Smooth muscle cell (in vitro differentiated cells): Measurements from ENCODE around the gene ECHDC3. TPM values are rescaled to one million over a fixed set of nuclear protein-coding genes. Genes with fewer than 3 reads are reported as not detected.

Source experiments
- DNase-seq: peaks from one replicate; lab custom pipeline; 2025; ENCODE audit not compliant: unreplicated experiment; lab: John Stamatoyannopoulos, UW
- H2AFZ ChIP-seq: fragments of 200-600 bp; sonication (generic); 2 replicates; pipeline ENCODE4 v1.6.0; 2016; ENCODE audit warnings: antibody characterized with exemption, low read depth, mild to moderate bottlenecking
- H3F3A ChIP-seq: fragments of 200-600 bp; sonication (generic); 2 replicates; pipeline ENCODE4 v1.6.0; 2017; ENCODE audit warnings: antibody characterized with exemption, low read depth
- H3K27ac ChIP-seq: fragments of 200-600 bp; sonication (generic); 2 replicates; pipeline ENCODE4 v1.5.1; 2016; ENCODE audit warnings: low read depth, mild to moderate bottlenecking
- H3K27me3 ChIP-seq: fragments of 200-600 bp; sonication (generic); 2 replicates; pipeline ENCODE4 v1.6.1; 2016; ENCODE audit warnings: low read depth, mild to moderate bottlenecking
- H3K36me3 ChIP-seq: fragments of 200-600 bp; sonication (generic); 2 replicates; pipeline ENCODE4 v1.5.1; 2016; ENCODE audit warnings: low read depth
- H3K4me1 ChIP-seq: fragments of 200-600 bp; sonication (generic); 2 replicates; pipeline ENCODE4 v1.5.1; 2016; ENCODE audit warnings: low read depth
- H3K4me2 ChIP-seq: fragments of 200-600 bp; sonication (generic); 2 replicates; pipeline ENCODE4 v1.6.0; 2016; ENCODE audit warnings: mild to moderate bottlenecking
- H3K4me3 ChIP-seq: fragments of 200-600 bp; sonication (generic); 2 replicates; pipeline ENCODE4 v1.5.1; 2016; ENCODE audit warnings: mild to moderate bottlenecking
- H3K79me2 ChIP-seq: fragments of 200-600 bp; sonication (generic); 2 replicates; pipeline ENCODE4 v1.6.0; 2016; ENCODE audit warnings: low read depth, mild to moderate bottlenecking
- H3K9ac ChIP-seq: fragments of 200-600 bp; sonication (generic); 2 replicates; pipeline ENCODE4 v1.6.0; 2016; ENCODE audit warnings: low read depth
- H3K9me3 ChIP-seq: fragments of 200-600 bp; sonication (generic); replicated peaks from 2 replicates; pipeline ENCODE4 v1.5.1; 2016; ENCODE audit warnings: low read depth
- H4K20me1 ChIP-seq: fragments of 200-600 bp; sonication (generic); 2 replicates; pipeline ENCODE4 v1.6.0; 2016; ENCODE audit warnings: low read depth
- CTCF ChIP-seq: fragments of 200-600 bp; sonication (generic); IDR thresholded peaks from 2 replicates; pipeline ENCODE4 v1.5.1; 2017; ENCODE audit warnings: borderline replicate concordance, mild to moderate bottlenecking, antibody characterized with exemption; ENCODE audit not compliant: insufficient read depth, poor library complexity, severe bottlenecking
- WGBS: methylation state at CpG from one replicate; pipeline ENCODE4 v1.1.7; 2016; ENCODE audit warnings: low lambda C conversion rate; 5-methylcytosine and 5-hydroxymethylcytosine counted together
- polyA plus RNA-seq: library from polyadenylated mRNA; unstranded; fragments of >200 nt; fragmentation: Nextera tagmentation; extraction: Ambion mirVana; gene quantifications from 2 replicates; pipeline ENCODE4 v1.2.1, GENCODE V29; 2016
- total RNA-seq: library from RNA; depleted of rRNA; stranded (reverse); fragments of >200 nt; gene quantifications from 2 replicates; pipeline ENCODE4 v1.2.3, GENCODE V29; 2014

Gene ECHDC3
- total and polyA plus RNA-seq, 2 experiments from 2014 or later = 8.7 to 10.2 TPM

GRCh38 chr10:11743461-11744338 is 1.5 kb downstream of the ECHDC3 start:
- Histone ChIP-seq H3K9ac (no peak overlapping the region), H3K79me2 (no peaks in the 10 kb centered on the region), H3K4me1 (no peaks in the 10 kb centered on the region), H3K4me3 (no peak overlapping the region), H3K4me2 (no peak overlapping the region), H2AFZ (no peak overlapping the region), H3F3A (no peaks in the 10 kb centered on the region), H3K36me3 (no peaks in the 10 kb centered on the region), H3K27me3 (no peaks in the 10 kb centered on the region), H4K20me1 (no peaks in the 10 kb centered on the region), H3K27ac (no peak overlapping the region), H3K9me3 (no peaks in the 10 kb centered on the region)
- 83% methylated on average over 9 of the region's 9 CpGs for WGBS
- no peak for TF ChIP-seq CTCF
- no peak for DNase-seq

GRCh38 chr10:11745045-11745444 is 2.9 kb downstream of the ECHDC3 start:
- WGBS = 82% methylated on average over 6 of the region's 6 CpGs
- no peaks in the 10 kb centered on the region for H3K27me3 ChIP-seq
- H4K20me1 ChIP-seq = no peaks in the 10 kb centered on the region
- TF ChIP-seq CTCF = no peak
- H3F3A ChIP-seq = no peaks in the 10 kb centered on the region
- no peak for DNase-seq
- H3K27ac ChIP-seq = no peak overlapping the region
- no peak overlapping the region for H2AFZ ChIP-seq
- H3K36me3 ChIP-seq = no peaks in the 10 kb centered on the region
- H3K79me2 ChIP-seq = no peaks in the 10 kb centered on the region
- no peaks in the 10 kb centered on the region for H3K9me3 ChIP-seq
- H3K9ac ChIP-seq = no peak overlapping the region
- H3K4me2 ChIP-seq = no peak overlapping the region
- H3K4me3 ChIP-seq = no peak overlapping the region
- no peaks in the 10 kb centered on the region for H3K4me1 ChIP-seq

- no peak overlapping the region for H3K4me2 ChIP-seq
- H3K9ac ChIP-seq = no peak overlapping the region
- no peaks in the 10 kb centered on the region for H3K9me3 ChIP-seq
- DNase-seq = no peak
- H3K27ac ChIP-seq = no peak overlapping the region
- H3K79me2 ChIP-seq = no peaks in the 10 kb centered on the region
- H3K36me3 ChIP-seq = no peaks in the 10 kb centered on the region
- H4K20me1 ChIP-seq = no peaks in the 10 kb centered on the region
- TF ChIP-seq CTCF = no peak
- no peaks in the 10 kb centered on the region for H3K4me1 ChIP-seq
- no peak overlapping the region for H3K4me3 ChIP-seq
- H3K27me3 ChIP-seq = no peaks in the 10 kb centered on the region
- no peaks in the 10 kb centered on the region for H3F3A ChIP-seq
- H2AFZ ChIP-seq = no peak overlapping the region
- 60% methylated on average over 13 of the region's 13 CpGs for WGBS
Measured at GRCh38 chr10:11746883-11747539, 4.8 kb downstream of the ECHDC3 start.
